ENCODE measurements around the gene MEG3. TPM values are rescaled to one million over a fixed set of nuclear protein-coding genes. Genes with fewer than 3 reads are reported as not detected.

The MEG3 gene
- total RNA-seq, 1 experiment from 2014 or later, result 419 TPM

GRCh38 chr14:100826391-100827100 lies 628 bp downstream of the MEG3 start:
- peak overlapping the region; percentile 95 for H3K27ac ChIP-seq
- peak in 1 of 2 experiments; percentile 38 for DNase-seq
- H3K9me3 ChIP-seq (replicated peaks), result no peaks in the 10 kb centered on the region
- peaks cover 41% of the 10 kb centered on the region for H3K36me3 ChIP-seq
- H3K4me1 ChIP-seq, result peaks cover 24% of the 10 kb centered on the region
- no peaks in the 10 kb centered on the region for H3K27me3 ChIP-seq
- peak overlapping the region; percentile 81 for H3K4me3 ChIP-seq

- peak; percentile 50 to 63 for DNase-seq
- Histone ChIP-seq H3K36me3 (peaks cover 49% of the 10 kb centered on the region), H3K9me3 (replicated peaks) (no peaks in the 10 kb centered on the region), H3K27me3 (no peaks in the 10 kb centered on the region), H3K27ac (peak overlapping the region; percentile 95), H3K4me1 (peaks cover 23% of the 10 kb centered on the region), H3K4me3 (peak overlapping the region; percentile 81)
Observed at GRCh38 chr14:100827101-100828021, 1.4 kb downstream of the MEG3 start.

DNA sequence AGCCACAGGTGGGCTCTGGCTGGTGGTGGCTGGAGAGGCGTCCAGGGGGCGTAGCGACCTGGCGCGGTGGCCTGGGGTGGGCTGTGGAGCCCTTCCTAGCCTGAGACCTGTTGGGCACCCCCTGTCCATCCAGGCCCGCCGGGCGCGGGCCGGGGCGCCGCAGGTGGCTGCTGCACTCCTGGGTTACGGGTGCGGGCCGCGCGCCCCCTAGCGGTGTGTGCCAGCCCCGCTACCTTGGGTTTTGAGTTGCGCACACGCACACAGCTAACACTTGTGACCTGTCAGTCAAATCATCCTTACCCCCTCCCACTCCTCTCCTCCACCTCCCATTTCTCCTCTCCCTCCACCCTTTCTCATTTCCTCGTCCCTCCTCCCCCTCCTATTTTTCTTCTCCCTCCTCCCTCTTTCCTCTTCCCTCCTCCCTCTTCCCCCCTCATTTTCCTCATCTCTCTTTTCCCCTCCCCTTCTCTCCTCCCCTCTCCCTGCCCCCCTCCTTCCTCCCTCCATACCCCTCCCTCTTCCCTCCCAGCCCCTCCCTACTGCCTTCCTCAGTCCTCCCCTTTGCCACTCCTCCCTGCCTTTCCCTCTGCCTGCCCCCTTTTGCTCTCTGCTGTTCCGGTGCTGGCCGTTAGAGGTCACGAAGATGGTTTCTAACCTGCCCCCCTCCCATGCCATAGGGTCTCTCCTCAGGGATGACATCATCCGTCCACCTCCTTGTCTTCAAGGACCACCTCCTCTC lies 2.3 kb downstream of the MEG3 start:
- H3K27me3 ChIP-seq, result no peaks in the 10 kb centered on the region
- H3K4me3 ChIP-seq, result peak overlapping the region; percentile 81
- peaks cover 57% of the 10 kb centered on the region for H3K36me3 ChIP-seq
- H3K27ac ChIP-seq, result peak overlapping the region; percentile 95
- DNase-seq, result peak; percentile 57 to 67
- peaks cover 14% of the 10 kb centered on the region for H3K4me1 ChIP-seq
- no peaks in the 10 kb centered on the region for H3K9me3 ChIP-seq (replicated peaks)

- Histone ChIP-seq H3K27me3 (no peaks in the 10 kb centered on the region), H3K27ac (no peak overlapping the region), H3K36me3 (peaks cover 82% of the 10 kb centered on the region), H3K4me3 (no peak overlapping the region), H3K4me1 (no peaks in the 10 kb centered on the region), H3K9me3 (replicated peaks) (no peaks in the 10 kb centered on the region)
- DNase-seq, result no peak
Observed at GRCh38 chr14:100830681-100831080, 4.8 kb downstream of the MEG3 start.

DNA sequence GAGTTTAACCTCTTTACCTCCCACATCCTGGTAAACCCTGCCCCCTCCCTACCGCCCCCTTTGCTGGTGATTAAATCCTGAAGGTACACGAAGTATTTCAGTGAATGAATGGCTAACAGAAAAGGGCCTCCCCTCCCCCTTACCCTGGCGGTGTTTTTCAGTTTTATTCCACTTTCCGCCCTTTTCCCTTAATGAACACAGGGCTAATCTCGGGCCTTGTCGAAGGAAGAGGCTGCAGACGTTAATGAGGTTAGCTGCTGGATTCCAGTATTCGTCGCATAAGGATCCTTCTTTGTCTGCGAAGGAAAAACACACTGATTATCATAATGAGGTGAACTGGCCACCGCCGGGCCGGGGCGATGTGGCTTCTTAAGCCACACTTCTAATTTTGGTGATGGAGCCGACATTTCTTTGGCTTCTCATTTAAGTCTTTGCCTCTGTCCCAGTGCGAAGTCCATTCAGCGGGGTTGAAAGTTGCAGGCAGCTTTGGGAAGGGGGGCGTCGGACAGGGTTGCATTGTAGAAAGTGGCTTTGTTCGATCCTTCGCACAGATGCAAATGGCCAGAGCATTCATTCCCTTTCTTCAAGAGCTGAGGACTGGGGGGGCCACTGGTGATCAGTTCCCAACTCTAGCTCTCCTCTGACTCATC lies 6.5 kb downstream of the MEG3 start:
- Histone ChIP-seq H3K9me3 (replicated peaks) (no peaks in the 10 kb centered on the region), H3K27ac (no peak overlapping the region), H3K36me3 (peaks cover 91% of the 10 kb centered on the region), H3K4me1 (no peaks in the 10 kb centered on the region), H3K4me3 (no peak overlapping the region), H3K27me3 (no peaks in the 10 kb centered on the region)
- no peak for DNase-seq

DNA sequence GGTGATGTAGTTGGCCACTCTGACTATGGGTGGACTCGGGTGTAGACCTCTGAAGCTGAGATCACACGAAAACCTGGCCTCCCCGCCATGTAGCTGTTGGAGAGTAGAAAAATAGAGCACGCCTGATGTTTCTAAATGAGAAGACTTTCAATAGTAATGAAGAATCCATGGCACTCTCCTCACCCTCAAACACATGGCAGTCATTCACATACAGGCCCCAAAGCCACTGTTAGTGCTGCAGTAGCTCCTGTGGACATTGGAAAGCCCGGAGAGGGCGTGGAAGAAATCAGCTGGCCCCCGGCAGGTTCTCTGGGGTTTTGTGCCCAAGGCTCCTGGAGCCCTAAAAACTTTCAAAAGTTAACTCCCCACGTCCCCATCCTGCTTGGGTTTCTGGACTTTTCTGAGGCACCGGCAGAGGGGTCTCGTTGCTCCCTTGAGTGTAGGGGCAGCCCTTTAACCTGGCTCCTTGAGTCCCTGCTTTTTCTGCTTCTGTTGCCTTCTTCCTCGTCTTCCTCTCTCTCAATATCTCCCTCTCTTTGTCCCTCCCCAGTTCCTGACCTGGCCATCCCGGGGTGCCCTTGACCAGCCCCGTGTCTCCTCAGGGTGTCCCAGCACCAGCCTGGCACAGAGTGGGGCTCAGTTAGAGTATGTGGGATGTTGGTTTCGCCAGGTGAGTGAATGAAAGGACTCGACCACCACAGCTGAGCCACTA lies 8.3 kb downstream of the MEG3 start:
- H3K9me3 ChIP-seq (replicated peaks), result no peaks in the 10 kb centered on the region
- no peaks in the 10 kb centered on the region for H3K4me1 ChIP-seq
- H3K4me3 ChIP-seq, result no peak overlapping the region
- H3K27me3 ChIP-seq, result no peaks in the 10 kb centered on the region
- no peak for DNase-seq
- H3K27ac ChIP-seq, result no peak overlapping the region
- peaks cover 99% of the 10 kb centered on the region for H3K36me3 ChIP-seq

GRCh38 chr14:100834794-100835547 lies 9.1 kb downstream of the MEG3 start:
- Histone ChIP-seq H3K36me3 (peaks cover 99% of the 10 kb centered on the region), H3K9me3 (replicated peaks) (no peaks in the 10 kb centered on the region), H3K4me3 (no peak overlapping the region), H3K27ac (no peak overlapping the region), H3K27me3 (no peaks in the 10 kb centered on the region), H3K4me1 (no peaks in the 10 kb centered on the region)
- peak; percentile 31 to 43 for DNase-seq

- no peak overlapping the region for H3K4me3 ChIP-seq
- no peaks in the 10 kb centered on the region for H3K27me3 ChIP-seq
- no peaks in the 10 kb centered on the region for H3K9me3 ChIP-seq (replicated peaks)
- no peak for DNase-seq
- H3K36me3 ChIP-seq, result peaks cover 99% of the 10 kb centered on the region
- no peaks in the 10 kb centered on the region for H3K4me1 ChIP-seq
- no peak overlapping the region for H3K27ac ChIP-seq
Observed at GRCh38 chr14:100835548-100836310, 9.8 kb downstream of the MEG3 start.

DNA sequence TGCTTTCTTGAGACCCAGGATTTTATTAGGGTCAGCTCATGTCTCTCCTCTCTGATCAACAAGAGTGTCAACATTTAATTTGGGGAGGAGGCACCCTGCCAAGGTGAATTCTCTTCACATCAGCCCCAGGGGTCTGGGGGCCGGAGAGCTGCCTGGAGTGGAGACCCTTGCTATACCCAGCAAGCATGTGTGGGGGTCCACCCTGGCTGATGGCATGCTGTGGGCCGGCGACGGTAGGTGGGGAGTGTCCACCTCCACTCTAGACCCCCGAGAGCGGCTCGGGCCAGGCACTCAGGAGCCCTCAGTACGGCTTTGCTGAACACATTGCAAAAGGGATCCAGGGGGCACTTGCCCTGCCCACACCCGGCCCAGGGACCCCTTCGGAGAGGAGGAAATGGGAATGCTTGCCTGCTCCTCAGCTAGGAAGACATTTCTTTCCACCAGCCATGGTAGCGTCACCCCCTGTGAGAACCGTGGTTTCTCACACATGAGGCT lies 10.4 kb downstream of the MEG3 start:
- H3K4me1 ChIP-seq, result no peaks in the 10 kb centered on the region
- no peaks in the 10 kb centered on the region for H3K9me3 ChIP-seq (replicated peaks)
- no peaks in the 10 kb centered on the region for H3K27me3 ChIP-seq
- H3K27ac ChIP-seq, result no peak overlapping the region
- DNase-seq, result no peak
- peaks cover 99% of the 10 kb centered on the region for H3K36me3 ChIP-seq
- H3K4me3 ChIP-seq, result no peak overlapping the region

- no peak overlapping the region for H3K4me3 ChIP-seq
- H3K27ac ChIP-seq, result no peak overlapping the region
- no peaks in the 10 kb centered on the region for H3K9me3 ChIP-seq (replicated peaks)
- DNase-seq, result no peak
- H3K27me3 ChIP-seq, result no peaks in the 10 kb centered on the region
- H3K36me3 ChIP-seq, result peaks cover 99% of the 10 kb centered on the region
- H3K4me1 ChIP-seq, result no peaks in the 10 kb centered on the region
Observed at GRCh38 chr14:100836941-100837804, 11.3 kb downstream of the MEG3 start.

DNA sequence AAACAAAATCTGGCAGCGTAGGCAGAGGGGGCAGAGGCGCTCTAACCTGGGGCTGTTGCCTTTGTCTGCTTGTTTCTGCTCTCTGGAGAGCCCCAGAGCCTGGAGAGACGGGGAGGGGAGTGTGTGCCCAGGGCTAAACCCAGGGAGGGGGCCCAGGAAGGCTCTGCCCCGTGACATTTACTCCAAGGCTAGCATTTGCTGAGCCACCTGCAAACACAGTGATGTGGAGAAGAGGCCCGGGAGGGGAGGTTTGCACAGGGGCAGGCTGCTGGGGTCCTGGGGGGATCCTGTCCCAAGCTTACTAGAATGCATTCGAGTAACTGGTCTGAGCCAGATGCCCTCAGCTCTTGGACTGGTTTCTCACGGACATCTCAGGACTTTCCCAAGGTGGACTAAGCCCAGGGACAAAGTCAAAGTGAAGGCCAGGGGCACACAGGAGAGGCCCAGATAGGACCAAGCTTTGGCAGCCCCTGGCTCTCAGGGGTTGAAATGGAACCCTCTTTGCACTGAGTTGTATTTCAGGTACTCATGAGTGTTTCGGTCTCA lies 12.0 kb downstream of the MEG3 start:
- Histone ChIP-seq H3K9me3 (replicated peaks) (no peaks in the 10 kb centered on the region), H3K36me3 (peaks cover 99% of the 10 kb centered on the region), H3K27me3 (no peaks in the 10 kb centered on the region), H3K27ac (no peak overlapping the region), H3K4me3 (no peak overlapping the region), H3K4me1 (no peaks in the 10 kb centered on the region)
- no peak for DNase-seq

Data from SJCRH30 (cell line).